ENCODE results near the gene YOD1. TPM values are rescaled to one million over a fixed set of nuclear protein-coding genes. Genes with fewer than 3 reads are reported as not detected.

Gene YOD1
- polyA plus RNA-seq, 3 donors from 2014 or later: 0.49 to 1.5 TPM; not detected in 1

GRCh38 chr1:206998816-206999215 is 52.2 kb downstream of the YOD1 start:
- no peaks in the 10 kb centered on the region for H3K36me3 Mint-ChIP-seq
- H3K27me3 Mint-ChIP-seq (ENCODE audit: low read depth in 3 of 3): peaks cover 0 to 3% (median 3%) of the 10 kb centered on the region in 3 donors
- no peak for DNase-seq
- H3K4me1 Mint-ChIP-seq: no peaks in the 10 kb centered on the region
- H3K27ac Mint-ChIP-seq: no peak overlapping the region
- no peak overlapping the region for H3K4me3 Mint-ChIP-seq
- H3K9me3 Mint-ChIP-seq: no peaks in the 10 kb centered on the region

Other genes starting within 250 kb of the YOD1 start
- gene IL20, start 185.6 kb downstream of the YOD1 start, polyA plus RNA-seq: not detected
- gene IL24, start 153.8 kb downstream of the YOD1 start, polyA plus RNA-seq: 10 to 100 TPM in 2 of 3 donors, 1 to 10 TPM in 1; 9.3 to 21.5 (median 13.3) TPM
- 100 to 1,000 TPM; 255 to 454 (median 370) TPM for gene FCMR, start 129.3 kb downstream of the YOD1 start, polyA plus RNA-seq
- gene PIGR, start 104.7 kb downstream of the YOD1 start, polyA plus RNA-seq: under 1 TPM in 2 of 3 donors, not detected in 1; 0.13 to 0.25 TPM
- gene FCAMR, start 80.7 kb downstream of the YOD1 start, polyA plus RNA-seq: not detected
- gene C1orf116, start 18.5 kb downstream of the YOD1 start, polyA plus RNA-seq: under 1 TPM in 1 of 3 donors, not detected in 2; 0.31 TPM
- gene PFKFB2, start 2.1 kb upstream of the YOD1 start, polyA plus RNA-seq: 1 to 10 TPM in 2 of 3 donors, under 1 TPM in 1; 0.94 to 1.8 (median 1.4) TPM
- under 1 TPM in 1 of 3 donors, not detected in 2; 0.24 TPM for gene C4BPB, start 37.7 kb upstream of the YOD1 start, polyA plus RNA-seq
- not detected for gene C4BPA, start 53.0 kb upstream of the YOD1 start, polyA plus RNA-seq

Data from immature natural killer cell (primary cell).